Superior temporal gyrus (tissue), 1 donor: ENCODE measurements around the gene ACADSB.

Experiments
- DNase-seq: peaks from one replicate; pipeline ENCODE4 v3.0.0-alpha.2; 2016; ENCODE audit errors: extremely low spot score

Gene ACADSB

GRCh38 chr10:123008355-123009104 lies at the start of gene ACADSB, which contains the start of gene IKZF5:
Gene ACADSB, plus strand, starts transcription at chr10:123009006. Its CDS starts 24 bp downstream, at chr10:123009030.
Gene IKZF5, minus strand, starts transcription at chr10:123008795. Its CDS starts 10,170 bp downstream, at chr10:122998625.
- peak; percentile 93 for DNase-seq

GRCh38 chr10:122962405-122962804 lies 46.4 kb upstream of the ACADSB start:
- DNase-seq = no peak

GRCh38 chr10:122966879-122967278 lies 41.9 kb upstream of the ACADSB start:
- DNase-seq = no peak

- DNase-seq = no peak
Measured at GRCh38 chr10:122968698-122969097, 40.1 kb upstream of the ACADSB start.

GRCh38 chr10:122974023-122974422 lies 34.8 kb upstream of the ACADSB start:
- DNase-seq = no peak

- no peak for DNase-seq
Measured at GRCh38 chr10:122974543-122975064, 34.2 kb upstream of the ACADSB start.

GRCh38 chr10:122980209-122981065 lies 28.4 kb upstream of the ACADSB start, which contains the start of gene PSTK:
Gene PSTK, plus strand, starts transcription at chr10:122980401. Its CDS starts 79 bp downstream, at chr10:122980480.
- peak; percentile 93 for DNase-seq

- DNase-seq = peak; percentile 32
Measured at GRCh38 chr10:122981066-122981464, 27.7 kb upstream of the ACADSB start.

GRCh38 chr10:122983898-122984297 lies 24.9 kb upstream of the ACADSB start:
- no peak for DNase-seq

GRCh38 chr10:122984708-122985107 lies 24.1 kb upstream of the ACADSB start:
- no peak for DNase-seq

- peak; percentile 24 for DNase-seq
Measured at GRCh38 chr10:122986335-122986734, 22.5 kb upstream of the ACADSB start.

GRCh38 chr10:122988501-122988900 lies 20.3 kb upstream of the ACADSB start:
- DNase-seq = no peak

- DNase-seq = peak; percentile 20
Measured at GRCh38 chr10:122990278-122990677, 18.5 kb upstream of the ACADSB start.

- DNase-seq = peak; percentile 68
Measured at GRCh38 chr10:122992031-122992585, 16.7 kb upstream of the ACADSB start.

- DNase-seq = no peak
Measured at GRCh38 chr10:122993797-122994336, 14.9 kb upstream of the ACADSB start.

GRCh38 chr10:122995936-122996335 lies 12.9 kb upstream of the ACADSB start:
- peak; percentile 10 for DNase-seq

- DNase-seq = no peak
Measured at GRCh38 chr10:122997864-122998263, 10.9 kb upstream of the ACADSB start.

GRCh38 chr10:122998360-122998917 lies 10.4 kb upstream of the ACADSB start:
- no peak for DNase-seq

- no peak for DNase-seq
Measured at GRCh38 chr10:122998934-122999333, 9.9 kb upstream of the ACADSB start.

GRCh38 chr10:122999347-122999746 lies 9.5 kb upstream of the ACADSB start:
- DNase-seq = no peak

- no peak for DNase-seq
Measured at GRCh38 chr10:123000155-123000554, 8.7 kb upstream of the ACADSB start.
